Kidney (tissue), 14 donors: Measurements from ENCODE around the gene APOA5. TPM values are rescaled to one million over a fixed set of nuclear protein-coding genes. Genes with fewer than 3 reads are reported as not detected.

Experiments
- DNase-seq, 5 donors: peaks; one replicate each; pipeline ENCODE4 v3.0.0-alpha.2; 2013 to 2020
- FAIRE-seq: peaks from 2 replicates; lab custom pipeline; 2012; peaks lifted over from hg19 to GRCh38; lab: Jason Lieb, UNC
- H3K27ac ChIP-seq, 2 donors: one replicate each; pipeline ENCODE4 v1.7.0; 2013; ENCODE audit warnings: low read depth in 2 of 2, low read length in 2 of 2, inconsistent platforms in 1 of 2
- H3K27me3 ChIP-seq: one replicate; pipeline ENCODE4 v1.7.1; 2013; ENCODE audit warnings: low read length, inconsistent platforms; ENCODE audit not compliant: control insufficient read depth, insufficient read depth
- H3K36me3 ChIP-seq, 3 donors: one replicate each; pipeline versions ENCODE4 v1.7.0 to v1.7.1; 2013; ENCODE audit warnings: low read length in 3 of 3, control low read depth in 1 of 3, inconsistent platforms in 1 of 3; ENCODE audit not compliant: insufficient read depth in 3 of 3, control insufficient read depth in 2 of 3
- H3K4me1 ChIP-seq, 3 donors: one replicate each; pipeline versions ENCODE4 v1.7.0 to v1.7.1; 2013; ENCODE audit warnings: low read length in 3 of 3, inconsistent platforms in 1 of 3, low read depth in 1 of 3; ENCODE audit not compliant: control insufficient read depth in 2 of 3, insufficient read depth in 2 of 3
- H3K4me3 ChIP-seq, 3 donors: one replicate each; pipeline versions ENCODE4 v1.7.0 to v1.8.1; 2013; ENCODE audit warnings: low read length in 3 of 3, control low read depth in 1 of 3, inconsistent platforms in 1 of 3
- H3K9ac ChIP-seq, 3 donors: one replicate each; pipeline versions ENCODE4 v1.7.0 to v1.7.1; 2013; ENCODE audit warnings: low read length in 3 of 3, control low read depth in 1 of 3, inconsistent platforms in 1 of 3
- H3K9me3 ChIP-seq, 3 donors: one replicate each; pipeline versions ENCODE4 v1.7.0 to v1.7.1; 2013; ENCODE audit warnings: low read length in 3 of 3, control low read depth in 1 of 3, inconsistent platforms in 1 of 3; ENCODE audit not compliant: control insufficient read depth in 2 of 3, insufficient read depth in 1 of 3
- intact Hi-C: fragments of 100-400 bp; cut with DNase I; formaldehyde crosslinking; loops from one replicate; pipeline ENCODE4 v1.11.1; 2022
- polyA plus RNA-seq: library from polyadenylated mRNA; stranded (reverse); fragments of 350-450 nt; fragmentation: Illumina TruSeq; extraction: RNeasy Lipid Tissue Mini Kit (QIAGEN cat#74804); gene quantifications from one replicate; pipeline ENCODE4 v1.2.3, GENCODE V29; 2014; ENCODE audit warnings: low read depth, low replicate concordance; ENCODE audit not compliant: insufficient read depth
- total RNA-seq: library from RNA; stranded (reverse); fragmentation: NEBNext Ultra II Directional; extraction: Animal tissue kit (Norgen Biotek cat#: 25700); gene quantifications from one replicate; pipeline ENCODE4 v1.2.1, GENCODE V29; 2021
- TF ChIP-seq, protein P1 (sequence below): IDR thresholded peaks from 3 replicates; pipeline ENCODE4 v1.5.1; 2012; ENCODE audit warnings: mild to moderate bottlenecking, moderate library complexity, borderline replicate concordance; ENCODE audit not compliant: insufficient read depth; ENCODE audit errors: extremely low read depth
- donor health status: control.
- donor health status: control.
- donor health status: control.
- donor health status: control.
- donor health status: control.
- donor health status: DM: yes; HTN: yes; CAD: no.
- donor health status: Normal renal cell carcinoma (clear cell type).

Gene APOA5
- total and polyA plus RNA-seq, 2 donors from 2014 or later = not detected

DNA sequence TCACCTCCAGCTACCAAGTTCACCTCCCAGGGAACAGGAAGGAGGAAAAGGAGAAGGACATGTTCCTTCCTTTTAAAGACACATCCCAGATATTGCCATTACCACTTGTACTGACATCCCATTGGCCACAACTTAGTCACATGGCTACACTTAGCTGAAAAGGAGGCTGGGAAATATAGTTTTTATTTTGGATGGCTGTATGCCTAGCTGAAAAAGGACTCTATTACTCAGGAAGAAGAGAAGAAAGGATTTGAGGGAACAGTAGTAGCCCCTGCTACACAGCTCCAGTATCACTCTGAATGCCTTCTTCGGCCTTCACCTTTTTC is 2.1 kb upstream of the APOA5 start:
- TF ChIP-seq, protein P1, sequence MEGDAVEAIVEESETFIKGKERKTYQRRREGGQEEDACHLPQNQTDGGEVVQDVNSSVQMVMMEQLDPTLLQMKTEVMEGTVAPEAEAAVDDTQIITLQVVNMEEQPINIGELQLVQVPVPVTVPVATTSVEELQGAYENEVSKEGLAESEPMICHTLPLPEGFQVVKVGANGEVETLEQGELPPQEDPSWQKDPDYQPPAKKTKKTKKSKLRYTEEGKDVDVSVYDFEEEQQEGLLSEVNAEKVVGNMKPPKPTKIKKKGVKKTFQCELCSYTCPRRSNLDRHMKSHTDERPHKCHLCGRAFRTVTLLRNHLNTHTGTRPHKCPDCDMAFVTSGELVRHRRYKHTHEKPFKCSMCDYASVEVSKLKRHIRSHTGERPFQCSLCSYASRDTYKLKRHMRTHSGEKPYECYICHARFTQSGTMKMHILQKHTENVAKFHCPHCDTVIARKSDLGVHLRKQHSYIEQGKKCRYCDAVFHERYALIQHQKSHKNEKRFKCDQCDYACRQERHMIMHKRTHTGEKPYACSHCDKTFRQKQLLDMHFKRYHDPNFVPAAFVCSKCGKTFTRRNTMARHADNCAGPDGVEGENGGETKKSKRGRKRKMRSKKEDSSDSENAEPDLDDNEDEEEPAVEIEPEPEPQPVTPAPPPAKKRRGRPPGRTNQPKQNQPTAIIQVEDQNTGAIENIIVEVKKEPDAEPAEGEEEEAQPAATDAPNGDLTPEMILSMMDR = no peak
- intact Hi-C loops = no loop called here
- no peak overlapping the region for H3K27ac ChIP-seq
- H3K36me3 ChIP-seq = no peaks in the 10 kb centered on the region
- H3K27me3 ChIP-seq = no peaks in the 10 kb centered on the region
- H3K4me3 ChIP-seq = no peak overlapping the region
- no peaks in the 10 kb centered on the region for H3K9me3 ChIP-seq
- H3K9ac ChIP-seq = no peak overlapping the region
- FAIRE-seq (no peak), DNase-seq (no peak)
- peaks cover 0 to 5% (median 0%) of the 10 kb centered on the region in 3 donors for H3K4me1 ChIP-seq

DNA sequence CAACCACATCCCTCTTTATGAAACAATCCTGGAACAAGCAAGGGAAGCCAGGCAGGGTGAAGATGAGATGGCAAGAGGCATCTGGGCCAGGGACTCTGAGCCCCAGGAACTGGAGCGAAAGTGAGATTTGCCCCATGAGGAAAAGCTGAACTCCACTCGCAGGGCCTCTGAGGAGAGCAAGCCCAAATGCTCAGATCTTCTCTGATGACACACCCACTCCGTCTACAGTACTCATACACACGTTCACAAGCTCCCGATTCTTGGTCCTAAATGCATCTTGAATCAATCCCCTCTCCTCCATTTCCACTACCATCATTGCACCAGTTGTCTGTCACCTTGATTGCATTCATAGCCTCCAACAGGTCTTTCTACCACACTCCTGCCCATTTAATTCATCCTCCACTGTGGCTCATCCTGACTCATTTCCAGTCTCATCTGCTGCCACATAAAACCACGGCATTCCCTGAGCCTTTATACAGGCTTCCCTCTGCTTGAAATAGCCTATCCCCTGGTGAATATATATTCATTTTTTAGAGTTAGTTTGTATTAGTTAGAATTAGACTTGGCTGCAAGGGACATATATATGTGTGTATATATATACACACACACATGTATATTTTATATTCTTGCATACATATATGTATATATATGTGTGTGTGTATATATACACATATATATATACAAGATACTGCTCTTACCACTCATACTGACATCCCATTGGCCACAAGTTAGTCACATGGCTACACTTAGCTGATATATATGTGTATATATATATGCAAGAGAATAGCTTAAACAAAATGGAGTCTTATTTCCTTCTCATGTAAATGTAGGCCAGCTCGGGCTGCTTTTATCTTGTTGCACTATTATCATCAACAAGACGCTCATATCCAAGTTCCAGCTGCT is 1.4 kb upstream of the APOA5 start:
- TF ChIP-seq, protein P1 = no peak
- no peaks in the 10 kb centered on the region for H3K36me3 ChIP-seq
- FAIRE-seq (no peak), DNase-seq (no peak)
- H3K4me3 ChIP-seq = no peak overlapping the region
- intact Hi-C loops = no loop called here
- no peaks in the 10 kb centered on the region for H3K27me3 ChIP-seq
- H3K27ac ChIP-seq = no peak overlapping the region
- no peaks in the 10 kb centered on the region for H3K9me3 ChIP-seq
- no peak overlapping the region for H3K9ac ChIP-seq
- peaks cover 0 to 10% (median 6%) of the 10 kb centered on the region in 3 donors for H3K4me1 ChIP-seq

DNA sequence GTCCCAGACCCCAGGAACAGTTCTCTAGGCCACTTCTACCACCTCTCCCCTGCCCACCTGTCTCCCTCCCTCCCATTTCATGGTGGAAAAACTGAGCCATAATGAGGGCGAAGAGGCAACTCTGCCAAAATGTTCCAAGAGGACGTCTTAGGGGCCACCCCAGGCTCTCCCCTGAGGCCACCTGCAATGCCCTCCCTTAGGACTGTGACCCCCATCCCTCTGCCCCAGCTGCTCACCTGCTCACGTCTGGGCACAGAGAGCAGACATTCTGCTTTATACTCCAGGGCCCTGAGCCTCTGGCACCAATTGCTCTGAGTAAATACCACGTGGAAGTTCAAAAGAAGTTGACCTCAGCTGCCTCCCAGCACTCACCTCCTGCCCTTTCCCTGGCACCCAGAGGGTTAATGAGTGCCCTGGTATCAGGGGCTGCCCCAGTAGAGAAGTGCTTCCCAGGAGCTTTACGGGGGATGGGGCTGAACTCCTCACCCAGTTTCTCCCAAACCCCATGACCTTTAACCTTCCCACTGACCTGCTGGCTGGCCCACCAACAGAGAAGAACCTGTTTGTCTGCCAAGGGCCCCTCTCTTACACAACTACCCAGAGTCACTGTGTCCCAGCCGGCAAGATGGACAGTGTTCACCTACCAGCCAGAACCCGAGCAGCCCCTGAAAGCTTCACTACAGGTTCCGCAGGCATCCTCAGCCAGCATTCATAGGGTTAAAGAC is 627 bp upstream of the APOA5 start:
- FAIRE-seq (no peak), DNase-seq (no peak)
- TF ChIP-seq, protein P1 = no peak
- H3K4me3 ChIP-seq = no peak overlapping the region
- no peaks in the 10 kb centered on the region for H3K9me3 ChIP-seq
- H3K27me3 ChIP-seq = no peaks in the 10 kb centered on the region
- no peak overlapping the region for H3K27ac ChIP-seq
- H3K9ac ChIP-seq = no peak overlapping the region
- intact Hi-C loops = no loop called here
- no peaks in the 10 kb centered on the region for H3K36me3 ChIP-seq
- peaks cover 0 to 10% (median 7%) of the 10 kb centered on the region in 3 donors for H3K4me1 ChIP-seq
